ENCODE data around the gene PTTG1. TPM values are rescaled to one million over a fixed set of nuclear protein-coding genes. Genes with fewer than 3 reads are reported as not detected.

Gene PTTG1
- total RNA-seq, 1 donor from 2014 or later: 17.2 TPM

DNA sequence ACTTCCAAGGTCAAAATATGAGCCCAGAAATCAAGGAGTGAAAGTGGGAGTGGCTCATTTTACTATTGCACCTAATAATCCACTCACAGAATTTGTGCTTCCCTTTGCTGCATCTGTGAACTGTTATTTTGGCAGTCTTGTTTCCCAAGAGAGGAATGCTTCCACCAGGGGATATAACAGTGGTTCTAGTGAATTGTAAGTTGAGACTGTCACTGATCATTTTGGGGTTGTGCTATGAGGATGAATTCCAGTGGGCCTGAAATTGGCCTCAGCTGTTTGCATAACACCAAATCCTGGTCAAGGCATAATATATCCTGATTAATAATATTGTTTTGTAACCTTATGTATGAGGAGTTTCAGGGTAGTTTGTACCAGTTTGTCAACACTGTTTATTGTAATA, 36.2 kb upstream of the PTTG1 start:
- H3K4me1 ChIP-seq (ENCODE audit: control insufficient read depth in 3 of 3, insufficient read depth in 3 of 3, low read length in 3 of 3): peaks cover 0 to 3% (median 0%) of the 10 kb centered on the region in 3 donors
- H3K27me3 ChIP-seq (ENCODE audit: control insufficient read depth in 3 of 3, insufficient read depth in 3 of 3, low read length in 3 of 3): no peaks in the 10 kb centered on the region
- no peak overlapping the region for H3K4me3 ChIP-seq (ENCODE audit: low read length in 3 of 3)
- no peaks in the 10 kb centered on the region for H3K36me3 ChIP-seq (ENCODE audit: control insufficient read depth in 3 of 3, insufficient read depth in 3 of 3, low read length in 3 of 3)
- no peak overlapping the region for H3K27ac ChIP-seq (ENCODE audit: low read depth, low read length)
- H3K9ac ChIP-seq (ENCODE audit: low read depth in 1 of 3, low read length in 3 of 3): no peak overlapping the region
- peaks cover 0 to 2% (median 0%) of the 10 kb centered on the region in 3 donors for H3K9me3 ChIP-seq (ENCODE audit: control insufficient read depth in 3 of 3, low read length in 3 of 3)

- no peak overlapping the region for H3K4me3 ChIP-seq (ENCODE audit: low read length in 3 of 3)
- no peaks in the 10 kb centered on the region for H3K27me3 ChIP-seq (ENCODE audit: control insufficient read depth in 3 of 3, insufficient read depth in 3 of 3, low read length in 3 of 3)
- peaks cover 0 to under 1% (median 0%) of the 10 kb centered on the region in 3 donors for H3K4me1 ChIP-seq (ENCODE audit: control insufficient read depth in 3 of 3, insufficient read depth in 3 of 3, low read length in 3 of 3)
- no peak overlapping the region for H3K9ac ChIP-seq (ENCODE audit: low read depth in 1 of 3, low read length in 3 of 3)
- no peak overlapping the region for H3K27ac ChIP-seq (ENCODE audit: low read depth, low read length)
- H3K36me3 ChIP-seq (ENCODE audit: control insufficient read depth in 3 of 3, insufficient read depth in 3 of 3, low read length in 3 of 3): no peaks in the 10 kb centered on the region
- peaks cover 0 to 2% (median 0%) of the 10 kb centered on the region in 3 donors for H3K9me3 ChIP-seq (ENCODE audit: control insufficient read depth in 3 of 3, low read length in 3 of 3)
These were observed 34.2 kb upstream of the PTTG1 start for GRCh38 chr5:160387445-160387844.

DNA sequence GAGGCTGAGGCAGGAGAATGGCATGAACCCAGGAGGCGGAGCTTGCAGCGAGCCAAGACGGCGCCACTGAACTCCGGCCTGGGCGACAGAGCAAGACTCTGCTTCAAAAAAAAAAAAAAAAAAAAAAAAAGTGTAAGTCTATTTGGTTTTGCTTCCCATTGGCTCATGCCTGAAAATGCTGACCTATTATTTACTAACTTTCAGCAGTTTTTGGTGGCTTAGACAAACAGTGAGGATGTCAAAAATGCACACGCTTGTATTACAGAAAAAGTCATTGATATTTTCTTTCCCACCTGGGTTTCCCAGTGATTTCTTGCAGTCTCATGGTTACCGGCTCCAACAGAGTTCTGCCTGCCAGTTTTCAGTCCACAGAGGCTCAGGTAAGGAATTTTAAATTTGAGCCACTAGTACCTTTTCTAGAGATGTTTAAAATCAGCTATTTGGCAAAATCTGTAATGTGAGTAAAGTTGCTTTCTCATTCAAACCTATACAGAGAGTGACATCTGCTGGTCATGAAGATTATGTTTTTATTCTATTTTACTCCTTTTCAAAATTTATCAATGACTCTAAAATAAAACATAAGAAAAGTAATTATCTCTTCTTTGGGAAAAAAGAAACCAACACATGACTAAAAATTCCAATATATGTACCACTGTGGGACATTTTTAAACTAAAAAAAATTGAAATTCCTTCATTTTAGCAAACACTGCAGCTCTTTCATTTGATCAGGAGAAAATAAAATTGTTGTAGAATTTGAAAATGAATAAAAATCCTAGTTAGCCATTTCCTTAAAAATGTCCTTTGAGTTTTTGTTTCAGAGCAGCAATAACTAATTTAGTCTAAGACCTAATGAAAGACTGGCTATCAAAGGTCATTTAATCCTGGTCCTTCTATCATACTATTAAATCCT, 30.6 kb upstream of the PTTG1 start:
- H3K9ac ChIP-seq (ENCODE audit: low read depth in 1 of 3, low read length in 3 of 3): no peak overlapping the region
- peaks cover 0 to 3% (median 2%) of the 10 kb centered on the region in 3 donors for H3K4me1 ChIP-seq (ENCODE audit: control insufficient read depth in 3 of 3, insufficient read depth in 3 of 3, low read length in 3 of 3)
- H3K27me3 ChIP-seq (ENCODE audit: control insufficient read depth in 3 of 3, insufficient read depth in 3 of 3, low read length in 3 of 3): no peaks in the 10 kb centered on the region
- no peak overlapping the region for H3K27ac ChIP-seq (ENCODE audit: low read depth, low read length)
- no peaks in the 10 kb centered on the region for H3K9me3 ChIP-seq (ENCODE audit: control insufficient read depth in 3 of 3, low read length in 3 of 3)
- no peaks in the 10 kb centered on the region for H3K36me3 ChIP-seq (ENCODE audit: control insufficient read depth in 3 of 3, insufficient read depth in 3 of 3, low read length in 3 of 3)
- no peak overlapping the region for H3K4me3 ChIP-seq (ENCODE audit: low read length in 3 of 3)

- no peaks in the 10 kb centered on the region for H3K36me3 ChIP-seq (ENCODE audit: control insufficient read depth in 3 of 3, insufficient read depth in 3 of 3, low read length in 3 of 3)
- H3K27ac ChIP-seq (ENCODE audit: low read depth, low read length): no peak overlapping the region
- no peaks in the 10 kb centered on the region for H3K27me3 ChIP-seq (ENCODE audit: control insufficient read depth in 3 of 3, insufficient read depth in 3 of 3, low read length in 3 of 3)
- H3K4me3 ChIP-seq (ENCODE audit: low read length in 3 of 3): no peak overlapping the region
- H3K9me3 ChIP-seq (ENCODE audit: control insufficient read depth in 3 of 3, low read length in 3 of 3): no peaks in the 10 kb centered on the region
- no peak overlapping the region for H3K9ac ChIP-seq (ENCODE audit: low read depth in 1 of 3, low read length in 3 of 3)
- H3K4me1 ChIP-seq (ENCODE audit: control insufficient read depth in 3 of 3, insufficient read depth in 3 of 3, low read length in 3 of 3): peaks cover 2 to 15% (median 13%) of the 10 kb centered on the region in 3 donors
These were observed 26.5 kb upstream of the PTTG1 start for GRCh38 chr5:160395111-160395510.

DNA sequence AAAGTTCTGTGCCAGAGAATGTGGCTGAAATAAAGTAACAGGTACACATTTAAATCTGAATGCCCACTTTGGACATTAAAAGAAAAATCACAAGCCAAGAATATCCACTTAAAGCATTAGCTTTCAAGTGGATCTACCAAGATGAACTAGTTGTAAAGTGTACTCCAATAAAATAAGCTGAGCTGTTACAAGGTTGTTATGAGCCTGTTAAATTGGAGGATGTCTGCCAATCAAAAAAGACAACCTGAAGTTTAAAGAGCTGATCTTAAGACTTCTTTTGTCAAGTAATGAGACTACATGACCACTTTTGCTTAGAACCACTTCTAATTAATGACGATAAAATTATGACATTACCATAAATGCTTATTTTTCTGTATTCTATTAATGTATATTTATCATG, 24.2 kb upstream of the PTTG1 start:
- H3K4me3 ChIP-seq (ENCODE audit: low read length in 3 of 3): no peak overlapping the region
- H3K27me3 ChIP-seq (ENCODE audit: control insufficient read depth in 3 of 3, insufficient read depth in 3 of 3, low read length in 3 of 3): no peaks in the 10 kb centered on the region
- peaks cover 2 to 19% (median 15%) of the 10 kb centered on the region in 3 donors for H3K4me1 ChIP-seq (ENCODE audit: control insufficient read depth in 3 of 3, insufficient read depth in 3 of 3, low read length in 3 of 3)
- peak overlapping the region in 1 of 3 donors; percentile 10 for H3K9ac ChIP-seq (ENCODE audit: low read depth in 1 of 3, low read length in 3 of 3)
- no peaks in the 10 kb centered on the region for H3K9me3 ChIP-seq (ENCODE audit: control insufficient read depth in 3 of 3, low read length in 3 of 3)
- no peak overlapping the region for H3K27ac ChIP-seq (ENCODE audit: low read depth, low read length)
- H3K36me3 ChIP-seq (ENCODE audit: control insufficient read depth in 3 of 3, insufficient read depth in 3 of 3, low read length in 3 of 3): peaks cover 0 to 4% (median 0%) of the 10 kb centered on the region in 3 donors

DNA sequence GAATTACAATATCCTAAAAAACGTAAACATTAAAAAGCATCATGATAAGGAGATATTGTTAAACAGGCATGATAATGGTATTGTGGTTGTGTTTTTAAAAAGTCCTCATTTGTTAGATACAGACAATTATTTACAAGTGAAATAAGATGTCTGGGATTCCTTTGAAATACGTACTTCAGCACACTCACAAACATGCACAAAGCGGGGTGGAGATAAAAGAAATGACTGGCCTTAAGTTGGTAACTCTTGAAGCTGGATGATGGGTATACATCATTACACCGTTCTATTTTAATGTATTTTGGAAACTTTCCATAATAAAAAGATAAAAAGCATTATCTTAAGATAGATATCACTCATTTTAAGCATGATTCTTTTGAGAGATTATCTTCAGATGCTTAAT, 22.8 kb upstream of the PTTG1 start:
- Histone ChIP-seq H3K36me3 (ENCODE audit: control insufficient read depth in 3 of 3, insufficient read depth in 3 of 3, low read length in 3 of 3) (peaks cover 8 to 13% (median 9%) of the 10 kb centered on the region in 3 donors), H3K27me3 (ENCODE audit: control insufficient read depth in 3 of 3, insufficient read depth in 3 of 3, low read length in 3 of 3) (no peaks in the 10 kb centered on the region), H3K9me3 (ENCODE audit: control insufficient read depth in 3 of 3, low read length in 3 of 3) (no peaks in the 10 kb centered on the region), H3K9ac (ENCODE audit: low read depth in 1 of 3, low read length in 3 of 3) (peak overlapping the region; percentile 15 to 94 (median 85)), H3K4me1 (ENCODE audit: control insufficient read depth in 3 of 3, insufficient read depth in 3 of 3, low read length in 3 of 3) (peaks cover 2 to 19% (median 15%) of the 10 kb centered on the region in 3 donors), H3K27ac (ENCODE audit: low read depth, low read length) (no peak overlapping the region), H3K4me3 (ENCODE audit: low read length in 3 of 3) (peak overlapping the region; percentile 87 to 96 (median 90))

DNA sequence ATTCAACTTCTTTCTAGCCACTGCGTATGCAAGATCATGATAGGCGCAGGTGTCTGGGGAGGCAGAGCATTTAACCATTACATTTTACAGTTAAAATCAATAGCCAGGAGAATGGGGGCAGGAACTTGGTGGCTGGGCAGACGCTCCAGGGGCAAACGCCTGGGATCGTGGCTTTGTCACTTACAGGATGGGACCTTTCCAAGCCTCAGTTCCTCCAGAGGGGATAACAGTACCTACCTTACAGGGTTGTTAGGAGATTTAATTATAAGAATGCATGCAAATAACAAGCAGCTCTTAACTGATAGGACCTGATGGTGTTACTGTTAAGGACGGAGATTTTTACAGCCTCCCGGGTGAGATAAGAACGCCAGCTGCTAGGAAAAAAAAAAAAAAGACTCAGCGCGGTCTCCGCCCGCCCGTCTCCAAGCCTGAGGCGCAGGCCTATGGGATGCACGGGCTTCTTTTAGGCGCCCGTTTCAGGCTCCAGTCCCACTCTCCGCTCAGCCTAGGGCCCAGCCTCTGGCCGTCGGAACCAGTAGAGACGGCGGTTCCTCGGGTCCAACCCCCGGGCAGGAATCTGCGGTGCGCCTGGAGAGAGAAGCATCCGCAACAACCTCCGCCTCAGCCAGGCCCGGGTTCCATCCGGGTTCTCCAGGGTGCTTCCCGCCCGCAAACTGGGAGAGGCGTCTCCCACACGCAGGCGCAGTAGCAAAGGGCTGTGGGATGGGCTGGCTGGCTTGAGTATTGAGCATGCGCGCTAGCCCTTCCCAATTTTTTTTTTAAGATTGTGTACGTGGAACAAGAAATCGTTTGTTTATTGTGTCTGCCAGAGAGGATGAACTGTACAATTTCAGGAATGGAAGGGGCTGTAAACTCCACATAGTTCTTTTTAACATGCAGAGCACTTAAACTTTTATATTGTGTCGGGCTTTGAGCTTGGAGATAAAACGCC, 22.0 kb upstream of the PTTG1 start, which contains the start of gene FAM200C:
TSS of gene FAM200C (minus strand) at position 653 of the 952 bp plus-strand sequence. CDS start 4,564 bp downstream, outside the sequence.
- Histone ChIP-seq H3K27ac (ENCODE audit: low read depth, low read length) (peak within 1 kb of the TSS; percentile 66), H3K4me3 (ENCODE audit: low read length in 3 of 3) (peak within 1 kb of the TSS; percentile 87 to 96 (median 90)), H3K4me1 (ENCODE audit: control insufficient read depth in 3 of 3, insufficient read depth in 3 of 3, low read length in 3 of 3) (peaks cover 2 to 19% (median 15%) of the 10 kb centered on the region in 3 donors), H3K27me3 (ENCODE audit: control insufficient read depth in 3 of 3, insufficient read depth in 3 of 3, low read length in 3 of 3) (no peaks in the 10 kb centered on the region), H3K9ac (ENCODE audit: low read depth in 1 of 3, low read length in 3 of 3) (peak within 1 kb of the TSS; percentile 85 to 94 (median 87)), H3K9me3 (ENCODE audit: control insufficient read depth in 3 of 3, low read length in 3 of 3) (no peaks in the 10 kb centered on the region), H3K36me3 (ENCODE audit: control insufficient read depth in 3 of 3, insufficient read depth in 3 of 3, low read length in 3 of 3) (peaks cover 15 to 22% (median 18%) of the 10 kb centered on the region in 3 donors)

- no peaks in the 10 kb centered on the region for H3K9me3 ChIP-seq (ENCODE audit: control insufficient read depth in 3 of 3, low read length in 3 of 3)
- H3K27me3 ChIP-seq (ENCODE audit: control insufficient read depth in 3 of 3, insufficient read depth in 3 of 3, low read length in 3 of 3): no peaks in the 10 kb centered on the region
- H3K4me1 ChIP-seq (ENCODE audit: control insufficient read depth in 3 of 3, insufficient read depth in 3 of 3, low read length in 3 of 3): peaks cover 9 to 15% (median 13%) of the 10 kb centered on the region in 3 donors
- H3K36me3 ChIP-seq (ENCODE audit: control insufficient read depth in 3 of 3, insufficient read depth in 3 of 3, low read length in 3 of 3): peaks cover 3 to 15% (median 3%) of the 10 kb centered on the region in 3 donors
- H3K27ac ChIP-seq (ENCODE audit: low read depth, low read length): peak within 1 kb of the TSS; percentile 81
- peak within 1 kb of the TSS; percentile 92 to 99 (median 93) for H3K4me3 ChIP-seq (ENCODE audit: low read length in 3 of 3)
- H3K9ac ChIP-seq (ENCODE audit: low read depth in 1 of 3, low read length in 3 of 3): peak within 1 kb of the TSS; percentile 89 to 92 (median 89)
These were observed 2.8 kb upstream of the PTTG1 start, which contains the start of gene SLU7 for GRCh38 chr5:160418561-160419457. Gene SLU7 (minus strand): TSS chr5:160419081. CDS start chr5:160415294, 3,787 bp downstream.

Measured in skeletal muscle tissue (tissue), 4 donors.